ENCODE data around the gene TRAPPC2B. TPM values are rescaled to one million over a fixed set of nuclear protein-coding genes. Genes with fewer than 3 reads are reported as not detected.

Gene TRAPPC2B
- total RNA-seq, 1 donor from 2014 or later = 4.1 TPM

GRCh38 chr19:57382806-57383488 lies 19.6 kb downstream of the TRAPPC2B start:
- Mint-ChIP-seq H3K27me3 (no peaks in the 10 kb centered on the region), H3K36me3 (ENCODE audit: low read depth) (peaks cover 11% of the 10 kb centered on the region), H3K4me1 (no peaks in the 10 kb centered on the region), H3K4me3 (no peak overlapping the region), H3K9me3 (peaks cover 30% of the 10 kb centered on the region), H3K27ac (no peak overlapping the region)
- no peak for DNase-seq
- intact Hi-C loops (cut with micrococcal nuclease) = no loop called here

DNA sequence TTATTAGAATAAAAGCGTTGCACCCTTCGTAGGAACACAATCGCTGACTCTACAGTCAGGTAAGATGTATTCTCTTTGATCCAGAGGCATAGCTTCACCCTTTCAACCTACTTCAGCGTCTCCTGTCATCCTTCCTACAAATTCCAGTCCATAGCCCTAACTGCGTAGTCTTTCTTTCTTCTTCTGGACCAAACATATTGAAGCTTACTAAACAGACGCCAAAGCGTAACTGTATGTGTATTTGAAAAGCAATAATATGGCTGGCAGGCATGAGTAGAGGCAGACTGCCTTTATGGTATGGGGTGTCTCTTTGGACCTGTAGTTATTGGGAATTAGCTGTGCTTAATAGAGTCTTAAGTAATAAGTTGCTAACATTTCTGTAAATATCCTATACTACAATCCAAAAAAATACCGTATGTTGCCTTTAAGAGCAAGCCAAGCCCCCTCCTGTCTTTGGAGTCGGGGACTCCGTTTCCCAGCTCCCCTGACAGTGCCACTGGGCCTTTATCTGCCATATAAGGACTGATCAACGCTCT lies 25.9 kb downstream of the TRAPPC2B start:
- Mint-ChIP-seq H3K27ac (peak overlapping the region; percentile 96), H3K27me3 (no peaks in the 10 kb centered on the region), H3K4me3 (peak overlapping the region; percentile 87), H3K9me3 (peaks cover 35% of the 10 kb centered on the region), H3K36me3 (ENCODE audit: low read depth) (peaks cover 38% of the 10 kb centered on the region), H3K4me1 (peaks cover 23% of the 10 kb centered on the region)
- intact Hi-C loops (cut with micrococcal nuclease) = loop anchor here (1.0 to 5.0 kb wide), 11 partner anchors 22 to 244 kb away; partner anchors contain the start of genes TRAPPC2B, ZNF17, ZNF211 and ZNF304
- peak; percentile 56 for DNase-seq

DNA sequence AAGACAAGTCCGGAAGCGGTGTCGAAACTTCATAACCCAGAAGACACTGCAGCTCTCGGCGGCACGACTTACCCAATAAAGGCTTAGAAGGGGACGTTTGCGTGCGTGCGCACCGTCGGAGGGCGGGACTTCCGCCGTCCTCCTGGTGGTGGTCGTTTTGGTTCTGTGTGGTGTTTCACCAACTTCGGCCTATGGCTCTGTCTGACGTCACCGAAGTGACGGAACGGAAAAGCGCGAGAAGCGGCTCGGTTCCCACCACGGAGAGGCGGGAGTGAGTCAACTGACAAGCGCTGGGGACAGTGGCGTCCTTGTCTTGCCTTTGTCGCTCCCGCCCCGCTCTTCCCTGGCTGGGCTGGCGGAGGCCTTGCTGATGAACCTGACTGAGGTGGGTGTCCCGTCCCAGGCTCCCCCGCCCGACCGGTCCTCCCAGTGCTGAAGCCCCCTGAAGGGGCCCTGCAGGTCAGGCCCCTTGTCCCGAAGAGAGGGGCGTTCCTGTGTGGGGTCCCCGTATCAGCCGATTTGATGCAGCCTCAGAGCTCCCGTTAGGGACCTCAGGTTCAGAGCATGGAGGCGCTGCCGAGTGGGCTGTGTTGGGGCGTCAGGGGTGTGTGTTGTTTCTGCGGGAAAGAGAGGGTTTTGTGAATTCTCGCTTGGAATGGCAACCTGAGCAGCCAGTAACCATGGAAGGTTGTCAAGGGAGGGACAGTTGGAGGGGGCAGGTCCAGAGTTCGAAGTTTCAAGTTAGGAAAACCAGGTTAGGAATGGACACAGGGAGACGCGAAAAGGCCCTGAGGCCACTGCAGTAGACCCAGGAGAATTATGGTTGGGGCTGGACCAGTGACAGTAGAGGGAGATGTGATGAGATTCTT lies 26.6 kb downstream of the TRAPPC2B start, which contains the start of gene ZNF548:
TSS of gene ZNF548 (plus strand) at position 125 of the 869 bp plus-strand sequence. CDS start at position 371, 246 bp downstream.
- H3K36me3 Mint-ChIP-seq (ENCODE audit: low read depth) = peaks cover 45% of the 10 kb centered on the region
- H3K4me3 Mint-ChIP-seq = peak within 1 kb of the TSS; percentile 87
- H3K9me3 Mint-ChIP-seq = peaks cover 40% of the 10 kb centered on the region
- intact Hi-C loops (cut with micrococcal nuclease) = loop anchor here (1.0 to 5.0 kb wide), 11 partner anchors 21 to 243 kb away; partner anchors contain the start of genes TRAPPC2B, ZNF17, ZNF211 and ZNF304
- peak; percentile 98 for DNase-seq
- H3K27ac Mint-ChIP-seq = peak within 1 kb of the TSS; percentile 96
- peaks cover 23% of the 10 kb centered on the region for H3K4me1 Mint-ChIP-seq
- no peaks in the 10 kb centered on the region for H3K27me3 Mint-ChIP-seq

GRCh38 chr19:57395710-57396109 lies 32.4 kb downstream of the TRAPPC2B start:
- intact Hi-C loops (cut with micrococcal nuclease) = no loop called here
- H3K4me1 Mint-ChIP-seq = peaks cover 9% of the 10 kb centered on the region
- H3K36me3 Mint-ChIP-seq (ENCODE audit: low read depth) = peaks cover 89% of the 10 kb centered on the region
- H3K9me3 Mint-ChIP-seq = peaks cover 62% of the 10 kb centered on the region
- H3K4me3 Mint-ChIP-seq = no peak overlapping the region
- H3K27me3 Mint-ChIP-seq = no peaks in the 10 kb centered on the region
- no peak overlapping the region for H3K27ac Mint-ChIP-seq
- DNase-seq = no peak

GRCh38 chr19:57398868-57399267 lies 35.5 kb downstream of the TRAPPC2B start:
- intact Hi-C loops (cut with micrococcal nuclease) = no loop called here
- no peak overlapping the region for H3K27ac Mint-ChIP-seq
- DNase-seq = no peak
- H3K9me3 Mint-ChIP-seq = peaks cover 68% of the 10 kb centered on the region
- H3K36me3 Mint-ChIP-seq (ENCODE audit: low read depth) = peaks cover 74% of the 10 kb centered on the region
- H3K4me3 Mint-ChIP-seq = no peak overlapping the region
- peaks cover 2% of the 10 kb centered on the region for H3K4me1 Mint-ChIP-seq
- H3K27me3 Mint-ChIP-seq = no peaks in the 10 kb centered on the region

- Mint-ChIP-seq H3K4me1 (no peaks in the 10 kb centered on the region), H3K27ac (no peak overlapping the region)
These were observed 40.6 kb downstream of the TRAPPC2B start for GRCh38 chr19:57403737-57404563.

DNA sequence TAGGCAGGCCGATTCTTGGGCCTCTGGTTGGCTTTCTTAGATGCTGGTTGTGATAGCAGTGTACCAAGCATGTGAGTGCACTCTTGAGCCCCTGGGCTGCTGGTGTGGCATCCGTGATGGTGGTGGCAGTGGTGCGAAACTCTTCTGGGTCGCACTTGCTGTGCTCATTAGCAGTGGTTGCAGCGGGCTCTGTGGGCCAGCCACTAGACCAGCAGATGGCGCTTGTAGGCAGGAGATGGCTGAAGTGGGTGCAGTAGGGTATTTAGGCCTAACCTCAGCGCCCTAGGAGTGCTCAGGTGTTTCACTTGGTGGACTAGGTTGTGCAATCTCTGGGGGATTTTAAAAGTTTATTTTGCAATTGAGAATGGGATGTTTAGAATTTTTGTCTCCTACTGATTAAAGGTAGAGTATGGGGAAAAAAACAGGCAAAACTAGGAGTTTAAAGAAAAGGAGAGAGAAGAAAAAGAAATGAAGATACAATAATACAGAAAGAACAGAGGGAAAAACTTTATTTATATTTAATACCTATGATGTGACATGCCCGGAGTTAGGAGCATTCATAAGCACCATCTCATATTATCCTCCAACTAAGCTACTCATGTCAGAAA lies 43.3 kb downstream of the TRAPPC2B start:
- Mint-ChIP-seq H3K27ac (no peak overlapping the region), H3K9me3 (peaks cover 11% of the 10 kb centered on the region), H3K4me1 (peaks cover 7% of the 10 kb centered on the region), H3K4me3 (no peak overlapping the region), H3K27me3 (no peaks in the 10 kb centered on the region), H3K36me3 (ENCODE audit: low read depth) (peaks cover 7% of the 10 kb centered on the region)
- intact Hi-C loops (cut with micrococcal nuclease) = loop anchor here (1.0 kb wide), 2 partner anchors 29 to 749 kb away; partner anchors contain the start of gene ZNF749
- DNase-seq = peak; percentile 88

More at GRCh38 chr19:57403737-57404563, 40.6 kb downstream of the TRAPPC2B start:
- DNase-seq = no peak
- no peaks in the 10 kb centered on the region for H3K27me3 Mint-ChIP-seq
- intact Hi-C loops (cut with micrococcal nuclease) = no loop called here
- H3K9me3 Mint-ChIP-seq = peaks cover 22% of the 10 kb centered on the region
- peaks cover 23% of the 10 kb centered on the region for H3K36me3 Mint-ChIP-seq (ENCODE audit: low read depth)
- no peak overlapping the region for H3K4me3 Mint-ChIP-seq

DNA sequence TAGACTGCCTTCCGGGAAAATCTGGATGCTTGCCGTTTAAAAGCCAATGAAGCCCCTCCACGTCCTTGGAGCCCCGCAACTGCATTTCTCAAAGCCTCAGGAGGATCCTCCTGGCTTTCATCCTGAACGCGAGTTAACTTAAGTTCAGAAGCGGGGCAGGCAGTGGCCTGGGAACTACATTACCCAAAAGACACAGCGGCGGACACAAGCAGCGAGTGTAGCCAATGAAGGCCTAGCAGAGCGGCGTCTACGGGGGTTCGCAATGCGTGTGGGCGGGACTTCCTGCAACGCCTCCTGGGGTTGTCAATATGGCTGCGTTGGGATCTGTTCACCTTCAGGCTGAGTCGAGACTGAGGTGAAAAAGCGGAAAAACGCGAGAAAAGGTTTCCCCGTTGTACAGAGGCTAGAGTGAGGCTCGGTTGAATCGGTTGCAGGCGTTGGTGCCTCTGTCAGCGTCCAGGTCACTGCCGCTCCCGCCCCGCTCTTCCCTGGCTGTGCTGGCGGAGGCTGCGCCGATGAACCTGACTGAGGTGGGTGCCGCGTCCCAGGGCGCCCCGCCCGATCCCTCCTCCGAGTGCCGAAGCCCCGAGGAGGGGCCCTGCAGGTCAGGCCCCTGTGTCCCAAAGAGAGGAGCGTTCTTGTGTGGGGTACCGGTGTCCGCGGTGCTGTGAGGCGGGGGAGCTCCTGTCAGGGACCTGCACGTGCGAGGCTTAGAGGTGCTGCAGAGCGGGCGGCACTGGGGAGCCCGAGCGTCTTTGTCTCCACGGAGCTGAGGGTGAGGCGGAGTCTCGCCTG lies 47.7 kb downstream of the TRAPPC2B start, which contains the start of gene ZNF17:
TSS of gene ZNF17 (plus strand) at position 285 of the 795 bp plus-strand sequence. CDS start 2,455 bp downstream, outside the sequence.
- peak; percentile 97 for DNase-seq
- Mint-ChIP-seq H3K4me1 (peaks cover 14% of the 10 kb centered on the region), H3K4me3 (peak within 1 kb of the TSS; percentile 94), H3K36me3 (ENCODE audit: low read depth) (peaks cover 35% of the 10 kb centered on the region), H3K27me3 (no peaks in the 10 kb centered on the region), H3K9me3 (peaks cover 19% of the 10 kb centered on the region), H3K27ac (peak within 1 kb of the TSS; percentile 80)
- intact Hi-C loops (cut with micrococcal nuclease) = loop anchor here (1.0 to 10.0 kb wide), 10 partner anchors 22 to 771 kb away; partner anchors contain the start of genes TRAPPC2B, ZIK1, ZNF419 and ZNF460

Other genes with a start within 250 kb of the TRAPPC2B start
- not detected in 2 replicates for gene USP29, start 243.6 kb upstream of the TRAPPC2B start, total RNA-seq
- gene ZIM3, start 218.3 kb upstream of the TRAPPC2B start, total RNA-seq = not detected in 2 replicates
- not detected in 2 replicates for gene DUXA, start 196.1 kb upstream of the TRAPPC2B start, total RNA-seq
- gene ZNF264, start 172.1 kb upstream of the TRAPPC2B start, total RNA-seq = 18.0 and 19.9 TPM in 2 replicates
- 0.33 TPM in 1 of 2 replicates, not detected in the other for gene AURKC, start 132.5 kb upstream of the TRAPPC2B start, total RNA-seq
- 7.6 and 8.6 TPM in 2 replicates for gene ZNF805, start 122.9 kb upstream of the TRAPPC2B start, total RNA-seq
- gene ZNF460, start 83.1 kb upstream of the TRAPPC2B start, total RNA-seq = 42.3 and 49.1 TPM in 2 replicates
- gene ZNF543, start 43.1 kb upstream of the TRAPPC2B start, total RNA-seq = 4.9 and 5.3 TPM in 2 replicates
- gene ZNF304, start 12.3 kb upstream of the TRAPPC2B start, total RNA-seq = 5.3 and 5.8 TPM in 2 replicates
- 1.3 and 1.6 TPM in 2 replicates for gene ZNF547, start within 50 bp of the TRAPPC2B start, total RNA-seq
- 10.6 and 12.7 TPM in 2 replicates for gene ZNF548, start 26.3 kb downstream of the TRAPPC2B start, total RNA-seq
- 7.4 and 7.8 TPM in 2 replicates for gene ZNF17, start 47.6 kb downstream of the TRAPPC2B start, total RNA-seq
- gene ZNF749, start 71.8 kb downstream of the TRAPPC2B start, total RNA-seq = 22.5 and 26.5 TPM in 2 replicates
- gene VN1R1, start 93.6 kb downstream of the TRAPPC2B start, total RNA-seq = not detected in 2 replicates
- 2.5 and 2.8 TPM in 2 replicates for gene ZNF772, start 114.0 kb downstream of the TRAPPC2B start, total RNA-seq
- 4.6 and 4.9 TPM in 2 replicates for gene ZNF419, start 124.2 kb downstream of the TRAPPC2B start, total RNA-seq
- 4.9 and 5.1 TPM in 2 replicates for gene ZNF773, start 136.4 kb downstream of the TRAPPC2B start, total RNA-seq
- 4.0 and 4.9 TPM in 2 replicates for gene ZNF549, start 163.8 kb downstream of the TRAPPC2B start, total RNA-seq
- gene ZNF550, start 196.3 kb downstream of the TRAPPC2B start, total RNA-seq = 7.4 and 9.3 TPM in 2 replicates
- gene ZNF416, start 215.4 kb downstream of the TRAPPC2B start, total RNA-seq = 3.4 and 3.5 TPM in 2 replicates
- gene ZIK1, start 220.6 kb downstream of the TRAPPC2B start, total RNA-seq = 2.8 and 4.1 TPM in 2 replicates
- 4.5 and 5.7 TPM in 2 replicates for gene ZNF530, start 236.3 kb downstream of the TRAPPC2B start, total RNA-seq

Measured in activated CD4-positive, alpha-beta T cell treated with anti-CD3 and anti-CD28 coated beads, Interleukin-2, amount 10 ng/mL, durations not matched to agents 24 days and 14 days (primary cell).